GM18867 (cell line): ENCODE results near the gene CTBP1.

Source experiments
- ATAC-seq: cut with Tn5 transposase; IDR thresholded peaks from one replicate; pipeline ENCODE4 v1.9.1; 2021; ENCODE audit warnings: mild to moderate bottlenecking, moderate library complexity; ENCODE audit not compliant: unreplicated experiment

Gene CTBP1

GRCh38 chr4:1285151-1285789 lies 36.3 kb upstream of the CTBP1 start:
- ATAC-seq = no peak

- ATAC-seq = no peak
Measured at GRCh38 chr4:1283711-1284110, 34.8 kb upstream of the CTBP1 start.

GRCh38 chr4:1279253-1279652 lies 30.3 kb upstream of the CTBP1 start:
- ATAC-seq = no peak

GRCh38 chr4:1277667-1278665 lies 29.0 kb upstream of the CTBP1 start:
- ATAC-seq = no peak

GRCh38 chr4:1276984-1277383 lies 28.1 kb upstream of the CTBP1 start:
- ATAC-seq = no peak

GRCh38 chr4:1274871-1275270 lies 25.9 kb upstream of the CTBP1 start:
- no peak for ATAC-seq

GRCh38 chr4:1271686-1272085 lies 22.8 kb upstream of the CTBP1 start:
- ATAC-seq = no peak

- ATAC-seq = no peak
Measured at GRCh38 chr4:1269209-1269608, 20.3 kb upstream of the CTBP1 start.

GRCh38 chr4:1266881-1267763 lies 18.2 kb upstream of the CTBP1 start:
- no peak for ATAC-seq

- no peak for ATAC-seq
Measured at GRCh38 chr4:1265351-1265750, 16.4 kb upstream of the CTBP1 start.

GRCh38 chr4:1264942-1265341 lies 16.0 kb upstream of the CTBP1 start:
- no peak for ATAC-seq

GRCh38 chr4:1261107-1261928 lies 12.4 kb upstream of the CTBP1 start:
- ATAC-seq = no peak

GRCh38 chr4:1260418-1261106 lies 11.6 kb upstream of the CTBP1 start:
- ATAC-seq = no peak

- no peak for ATAC-seq
Measured at GRCh38 chr4:1259966-1260365, 11.0 kb upstream of the CTBP1 start.

GRCh38 chr4:1258457-1258856 lies 9.5 kb upstream of the CTBP1 start:
- ATAC-seq = no peak

- ATAC-seq = no peak
Measured at GRCh38 chr4:1255699-1256098, 6.8 kb upstream of the CTBP1 start.

GRCh38 chr4:1255151-1255550 lies 6.2 kb upstream of the CTBP1 start:
- no peak for ATAC-seq

- no peak for ATAC-seq
Measured at GRCh38 chr4:1253831-1254230, 4.9 kb upstream of the CTBP1 start.

GRCh38 chr4:1252928-1253492 lies 4.1 kb upstream of the CTBP1 start:
- ATAC-seq = no peak

- no peak for ATAC-seq
Measured at GRCh38 chr4:1251773-1252066, 2.8 kb upstream of the CTBP1 start.
